Spleen (tissue), 7 donors: ENCODE results near the gene DOCK1.

Experiments used
- CTCF ChIP-seq, 11 experiments: fragments of 200-600 bp in 7 of 11; fragments of 450-650 bp in 4 of 11; sonication (generic) in 4 of 11; IDR thresholded peaks in 8 of 11; conservative IDR thresholded peaks in 3 of 11; 1 replicate in 7 of 11; 2 replicates in 4 of 11; pipeline versions ENCODE4 v1.4.0 to v1.8.0; 2016 to 2021; ENCODE audit warnings: antibody characterized with exemption in 11 of 11, inconsistent platforms in 4 of 11, mild to moderate bottlenecking in 1 of 11
- POLR2A ChIP-seq, 3 donors: fragments of 450-650 bp; IDR thresholded peaks; one replicate each; pipeline ENCODE4 v1.5.1; 2017; ENCODE audit warnings: antibody characterized with exemption in 3 of 3, mild to moderate bottlenecking in 1 of 3
- POLR2AphosphoS5 ChIP-seq, 3 donors: sonication (generic); formaldehyde crosslinking; IDR thresholded peaks; one replicate each; pipeline ENCODE4 v1.5.1; 2017; ENCODE audit warnings: antibody characterized with exemption in 3 of 3
- donor health status: DM: no; HTN: no; CAD: no; lungs with moderate emphysema.
- donor health status: DM: no; HTN: no; CAD: no.
- donor health status: DM: no; HTN: no; CAD: no.

- TF ChIP-seq POLR2AphosphoS5 (IDR thresholded peaks at IDR 0.05): no peak
- no peak for TF ChIP-seq CTCF (IDR thresholded peaks at IDR 0.05 in 8 of 11, conservative IDR thresholded peaks at IDR 0.05 in 3 of 11)
- TF ChIP-seq POLR2A (IDR thresholded peaks at IDR 0.05): no peak
These were observed 104.1 kb downstream of the DOCK1 start for GRCh38 chr10:127009366-127009765.
